Frontal cortex (tissue), 4 donors: ENCODE measurements around the gene MSANTD7. TPM values are rescaled to one million over a fixed set of nuclear protein-coding genes. Genes with fewer than 3 reads are reported as not detected.
"Not testable (repeated sequence)": the region's sequence is repeated elsewhere in the genome, so short reads cannot be mapped to it uniquely, and the experiment has no call there.

Experiments used
- DNase-seq, 2 donors: peaks; one replicate each; pipeline ENCODE4 v3.0.0; 2012; ENCODE audit warnings: low spot score in 2 of 2
- FAIRE-seq: peaks from 2 replicates; lab custom pipeline; 2012; peaks lifted over from hg19 to GRCh38; lab: Jason Lieb, UNC
- total RNA-seq: library from RNA; depleted of rRNA; stranded (reverse); fragments of >200 nt; gene quantifications from one replicate; pipeline ENCODE4 v1.2.3, GENCODE V29; 2014
- donor health status: control.
- donor health status: control.
- donor health status: control.

MSANTD7 gene
- total RNA-seq, 1 donor from 2014 or later = 31.4 TPM

- FAIRE-seq (no peak), DNase-seq (no peak)
Observed at GRCh38 chr10:14836208-14836607, 1.9 kb upstream of the MSANTD7 start.

GRCh38 chr10:14837003-14837756 lies 926 bp upstream of the MSANTD7 start:
- DNase-seq (no peak), FAIRE-seq (no peak)

DNA sequence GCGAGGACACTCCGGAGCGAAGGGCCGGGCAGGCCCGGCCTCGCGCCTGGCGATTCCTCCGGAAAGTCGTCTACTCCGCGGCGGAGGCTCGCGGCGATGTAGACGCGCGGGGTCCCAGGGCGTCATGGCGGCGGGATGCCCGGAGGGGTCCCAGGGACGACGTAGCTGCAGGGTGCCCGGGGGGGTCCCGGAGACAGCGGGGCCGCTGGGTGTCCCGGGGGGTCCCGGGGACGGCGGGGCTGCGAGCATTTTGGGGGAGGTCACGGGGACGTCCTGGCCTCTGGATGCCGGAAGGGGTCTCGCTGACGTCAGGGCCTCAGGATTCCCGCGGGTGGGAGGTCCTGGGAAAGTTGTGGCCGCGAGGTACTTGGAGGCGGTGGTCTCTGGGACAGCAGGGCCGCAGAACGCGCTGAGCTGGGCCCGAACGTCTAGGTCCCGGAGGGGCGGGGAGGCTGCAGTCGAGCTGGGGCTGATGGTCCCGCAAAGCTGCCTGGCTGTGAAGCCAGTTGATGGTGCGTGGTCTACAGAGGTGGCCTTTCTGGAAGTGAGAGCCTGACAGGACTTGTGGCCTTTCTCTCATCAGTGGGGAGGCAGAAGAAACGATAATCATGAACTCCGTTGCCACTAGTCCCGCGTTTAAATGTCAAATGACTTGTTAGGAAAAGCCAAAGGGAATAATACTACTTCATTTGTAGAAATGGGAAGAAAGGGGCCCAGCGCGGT lies 637 bp downstream of the MSANTD7 start:
- DNase-seq (peak; percentile 18 to 23), FAIRE-seq (no peak)

- DNase-seq (no peak), FAIRE-seq (no peak)
Observed at GRCh38 chr10:14839305-14839695, 1.2 kb downstream of the MSANTD7 start.

GRCh38 chr10:14840178-14840577 lies 2.1 kb downstream of the MSANTD7 start:
- DNase-seq (no peak), FAIRE-seq (no peak)

DNA sequence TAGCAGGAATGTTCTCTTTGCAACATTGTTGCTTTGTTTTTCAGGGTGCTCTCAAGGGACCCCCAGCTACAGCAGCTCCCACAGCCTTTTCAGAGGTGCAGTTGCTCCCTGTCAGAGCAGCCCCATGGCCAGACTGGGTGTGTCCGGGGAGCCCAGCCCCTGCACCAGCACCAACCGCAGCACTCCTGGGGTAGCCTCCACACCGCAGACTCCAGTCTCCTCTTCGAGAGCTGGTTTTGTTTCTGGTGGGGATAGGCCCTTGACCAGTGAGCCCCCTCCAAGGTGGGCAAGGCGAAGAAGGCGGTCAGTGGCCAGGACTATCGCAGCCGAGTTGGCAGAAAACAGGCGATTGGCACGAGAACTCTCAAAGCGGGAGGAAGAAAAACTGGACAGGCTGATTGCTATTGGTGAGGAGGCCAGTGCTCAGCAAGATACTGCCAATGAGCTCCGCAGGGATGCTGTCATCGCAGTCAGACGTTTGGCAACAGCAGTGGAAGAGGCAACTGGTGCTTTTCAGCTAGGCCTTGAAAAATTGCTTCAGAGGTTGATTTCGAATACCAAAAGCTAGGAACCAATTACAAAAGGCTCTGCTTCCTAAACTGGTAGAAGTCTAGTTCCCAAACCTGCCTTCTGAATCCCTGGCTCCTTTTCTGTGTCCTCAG lies 5.4 kb downstream of the MSANTD7 start:
- DNase-seq = no peak
- no peak for FAIRE-seq

DNA sequence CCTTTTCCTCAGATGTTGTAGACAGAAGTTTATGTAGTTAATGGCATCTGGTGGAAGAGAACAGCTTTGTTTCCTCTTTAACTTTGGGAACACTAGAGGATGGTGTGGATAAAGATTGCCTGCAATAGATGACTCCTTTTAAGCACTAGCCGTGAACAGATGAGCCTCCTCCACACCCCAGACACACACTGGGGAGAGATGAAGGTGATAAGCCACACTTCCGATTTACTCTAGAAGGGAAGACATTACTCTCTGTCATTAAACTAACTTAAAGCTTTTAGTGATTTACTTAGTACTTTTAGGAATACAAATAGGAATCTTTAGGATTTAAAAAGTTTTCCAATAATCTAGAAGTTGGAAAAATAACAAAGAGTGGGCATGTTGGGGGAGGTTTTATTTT lies 6.8 kb downstream of the MSANTD7 start:
- no peak for FAIRE-seq
- no peak for DNase-seq

- DNase-seq (no peak), FAIRE-seq (no peak)
Observed at GRCh38 chr10:14852236-14852635, 14.1 kb downstream of the MSANTD7 start.

GRCh38 chr10:14855453-14855852 lies 17.3 kb downstream of the MSANTD7 start:
- DNase-seq (no peak), FAIRE-seq (no peak)

DNA sequence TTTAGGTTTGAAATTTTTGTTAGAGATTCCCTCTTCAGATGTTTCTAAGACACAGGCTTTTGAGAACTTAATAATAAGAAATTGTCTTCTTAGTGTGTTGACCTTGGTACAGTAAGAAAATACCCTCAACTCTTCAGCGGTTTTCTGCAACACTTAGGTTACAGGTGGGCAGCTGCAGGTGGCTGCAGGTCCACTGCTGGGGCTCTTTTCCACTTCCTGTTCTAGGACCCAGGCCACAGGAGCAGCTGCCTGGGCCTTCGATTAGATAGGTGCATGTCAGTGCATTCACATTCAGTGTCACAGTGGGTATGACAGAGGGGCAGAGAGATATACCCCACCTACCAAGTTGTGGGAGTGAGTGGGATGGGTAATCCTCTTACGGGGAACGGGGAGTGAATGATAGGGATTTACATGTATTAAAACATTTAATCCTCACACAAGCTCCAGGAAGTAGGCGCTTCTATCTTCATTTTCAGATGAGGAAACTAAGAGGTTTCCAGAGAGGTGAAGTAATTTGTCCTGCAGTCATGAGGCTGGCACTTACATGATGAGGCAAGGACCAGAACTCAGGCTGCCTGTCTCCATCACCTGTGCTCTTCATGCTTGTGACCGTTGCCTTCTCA lies 20.3 kb downstream of the MSANTD7 start:
- FAIRE-seq (no peak), DNase-seq (no peak)

DNA sequence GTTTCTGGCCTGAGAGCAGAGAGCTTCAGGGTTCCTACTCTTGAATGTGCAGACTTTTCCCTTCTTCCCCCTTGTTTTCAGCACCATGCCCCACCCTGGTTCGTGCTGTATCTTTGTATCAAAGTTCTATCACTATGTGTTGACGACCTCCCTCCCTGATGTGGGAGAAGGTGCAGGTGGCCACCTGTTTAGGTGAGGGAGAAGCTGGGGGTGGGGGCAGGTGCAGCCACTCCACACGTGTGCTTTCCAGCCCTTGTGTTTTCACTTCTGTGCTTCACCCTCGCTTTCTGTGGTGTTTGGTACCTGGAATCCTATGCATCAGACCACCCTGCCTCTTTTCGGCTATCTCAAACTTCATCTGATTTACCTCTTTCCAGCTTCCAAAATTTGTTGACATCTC lies 20.9 kb downstream of the MSANTD7 start:
- no peak for DNase-seq
- no peak for FAIRE-seq

GRCh38 chr10:14859775-14860174 lies 21.7 kb downstream of the MSANTD7 start:
- DNase-seq (no peak), FAIRE-seq (no peak)

- no peak for DNase-seq
- no peak for FAIRE-seq
Observed at GRCh38 chr10:14860791-14861190, 22.7 kb downstream of the MSANTD7 start.

- DNase-seq, FAIRE-seq: not testable (repeated sequence)
Observed at GRCh38 chr10:14864466-14864865, 26.4 kb downstream of the MSANTD7 start.

DNA sequence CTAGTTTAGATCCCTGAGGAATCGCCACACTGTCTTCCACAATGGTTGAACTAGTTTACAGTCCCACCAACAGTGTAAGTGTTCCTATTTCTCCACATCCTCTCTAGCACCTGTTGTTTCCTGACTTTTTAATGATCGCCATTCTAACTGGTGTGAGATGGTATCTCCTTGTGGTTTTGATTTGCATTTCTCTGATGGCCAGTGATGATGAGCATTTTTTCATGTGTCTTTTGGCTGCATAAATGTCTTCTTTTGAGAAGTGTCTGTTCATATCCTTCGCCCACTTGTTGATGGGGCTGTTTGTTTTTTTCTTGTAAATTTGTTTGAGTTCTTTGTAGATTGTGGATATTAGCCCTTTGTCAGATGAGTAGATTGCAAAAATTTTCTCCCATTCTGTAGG lies 26.8 kb downstream of the MSANTD7 start:
- FAIRE-seq, DNase-seq: not testable (repeated sequence)

DNA sequence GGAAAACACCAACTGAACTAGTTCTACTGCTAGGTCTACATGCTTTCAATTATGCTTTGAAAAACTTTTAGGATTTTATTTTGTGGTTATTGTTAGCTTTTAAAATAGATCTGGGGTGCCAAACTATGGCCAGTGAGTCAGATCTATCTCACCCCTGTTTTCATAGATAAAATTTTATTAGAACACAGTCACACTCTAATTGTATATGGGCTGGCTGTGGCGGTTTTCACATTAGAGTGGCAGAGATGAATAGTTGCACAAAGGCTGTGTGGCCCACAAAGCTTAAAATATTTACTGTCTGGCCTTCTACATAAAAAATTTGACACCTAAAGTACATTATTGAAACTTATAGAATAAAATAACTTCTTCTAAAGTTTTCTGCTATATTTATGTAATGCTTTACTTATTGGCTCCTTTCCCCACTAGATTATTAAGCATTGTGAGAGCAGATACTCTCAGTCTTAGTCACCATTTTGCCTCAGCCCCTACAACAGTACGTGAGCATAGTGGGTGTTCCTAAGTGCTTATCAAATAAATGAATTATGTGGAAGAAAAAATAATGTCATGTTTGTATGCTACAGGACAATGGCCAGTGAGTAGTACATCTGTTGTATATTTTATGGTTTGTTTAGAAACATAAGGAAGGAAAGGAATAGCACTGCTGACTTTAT lies 35.1 kb downstream of the MSANTD7 start:
- no peak for FAIRE-seq
- no peak for DNase-seq

- no peak for DNase-seq
- no peak for FAIRE-seq
Observed at GRCh38 chr10:14875941-14876340, 37.8 kb downstream of the MSANTD7 start.

GRCh38 chr10:14876764-14877163 lies 38.7 kb downstream of the MSANTD7 start:
- DNase-seq = no peak
- FAIRE-seq = no peak

- FAIRE-seq = no peak
- peak; percentile 99 to 100 for DNase-seq
Observed at GRCh38 chr10:14878266-14879123, 40.4 kb downstream of the MSANTD7 start, which contains the start of gene SUV39H2. SUV39H2 (plus strand) TSS chr10:14878866; CDS start chr10:14878889, 23 bp downstream.
